A673 (cell line): ENCODE measurements around the gene ZNRF3. TPM values are rescaled to one million over a fixed set of nuclear protein-coding genes. Genes with fewer than 3 reads are reported as not detected.

Experiments used
- BruUV-seq: library from RNA; stranded (reverse); fragments of 400-500 nt; replicated peaks from 2 replicates; lab custom pipeline; 2021; lab: Mats Ljungman, UMichigan
- CTCF ChIA-PET: fragments of 300-600 bp; sonication (Branson Sonifier 250); formaldehyde crosslinking; loops from one replicate; lab custom pipeline; 2022; ENCODE audit warnings: antibody characterized with exemption; lab: Charles Lee
- POLR2A ChIA-PET: fragments of 300-600 bp; sonication (Branson Sonifier 250); formaldehyde crosslinking; loops from one replicate; lab custom pipeline; 2022; ENCODE audit warnings: antibody characterized with exemption; ENCODE audit not compliant: low non-redundant PET; lab: Charles Lee
- DNase-seq: peaks from one replicate; pipeline ENCODE4 v3.0.0-alpha.2; 2015; ENCODE audit warnings: low spot score
- H3K27ac ChIP-seq: fragments of 200-600 bp; sonication (generic); 2 replicates; pipeline ENCODE4 v1.5.1; 2016; ENCODE audit warnings: mixed run types, low read depth, mild to moderate bottlenecking, mixed read lengths, antibody characterized with exemption, low read length; ENCODE audit not compliant: poor library complexity, severe bottlenecking
- H3K27me3 ChIP-seq: fragments of 200-600 bp; sonication (generic); replicated peaks from 2 replicates; pipeline ENCODE4 v1.6.1; 2017; ENCODE audit warnings: mixed run types, low read depth, mild to moderate bottlenecking, mixed read lengths, antibody characterized with exemption, low read length; ENCODE audit not compliant: insufficient read depth, poor library complexity
- H3K36me3 ChIP-seq: fragments of 200-600 bp; sonication (generic); 2 replicates; pipeline ENCODE4 v1.6.1; 2016; ENCODE audit warnings: mixed run types, mild to moderate bottlenecking, mixed read lengths, antibody characterized with exemption, low read length; ENCODE audit not compliant: insufficient read depth, poor library complexity, severe bottlenecking
- H3K4me1 ChIP-seq: fragments of 200-600 bp; sonication (generic); 2 replicates; pipeline ENCODE4 v1.6.1; 2017; ENCODE audit warnings: mixed run types, mild to moderate bottlenecking, mixed read lengths, antibody characterized with exemption, low read length; ENCODE audit not compliant: insufficient read depth, poor library complexity, severe bottlenecking
- H3K4me3 ChIP-seq: fragments of 200-600 bp; sonication (generic); 2 replicates; pipeline ENCODE4 v1.5.1; 2016; ENCODE audit warnings: low read depth, mixed run types, mild to moderate bottlenecking, mixed read lengths, low read length; ENCODE audit not compliant: poor library complexity, severe bottlenecking
- H3K9me3 ChIP-seq: fragments of 200-600 bp; sonication (generic); 2 replicates; pipeline ENCODE4 v1.6.1; 2016; ENCODE audit warnings: mixed run types, low read depth, mild to moderate bottlenecking, mixed read lengths, antibody characterized with exemption, low read length; ENCODE audit not compliant: poor library complexity, severe bottlenecking
- CTCF ChIP-seq: fragments of 300-800, 200-600 bp; sonication (generic); conservative IDR thresholded peaks from 2 replicates; pipeline ENCODE4 v1.5.1; 2017; ENCODE audit warnings: low read depth, mild to moderate bottlenecking, antibody characterized with exemption, low read length, moderate library complexity, mixed read lengths
- EZH2 ChIP-seq: fragments of 200-600 bp; sonication (generic); IDR thresholded peaks from 2 replicates; pipeline ENCODE4 v1.6.1; 2017; ENCODE audit warnings: borderline replicate concordance, low read depth, mild to moderate bottlenecking, mixed read lengths, antibody characterized with exemption, low read length; ENCODE audit not compliant: poor library complexity, severe bottlenecking
- intact Hi-C: fragments of 100-400 bp; cut with micrococcal nuclease; formaldehyde crosslinking; loops from one replicate; pipeline ENCODE4 v1.10.0; 2022; ENCODE audit not compliant: unreplicated experiment
- total RNA-seq: library from RNA; stranded (reverse); gene quantifications from 2 replicates; pipeline ENCODE4 v1.2.3, GENCODE V29; 2021

The ZNRF3 gene
- total RNA-seq, 1 experiment from 2014 or later, result 11.9 TPM

- DNase-seq, result no peak
- no TSS peak for BruUV-seq
- no peaks in the 10 kb centered on the region for H3K36me3 ChIP-seq
- H3K9me3 ChIP-seq, result no peaks in the 10 kb centered on the region
- no peak overlapping the region for H3K27ac ChIP-seq
- peaks cover 13% of the 10 kb centered on the region for H3K4me1 ChIP-seq
- intact Hi-C loops, result no loop called here
- ChIA-PET POLR2A (no interaction called here), CTCF (no interaction called here)
- no peak overlapping the region for H3K4me3 ChIP-seq
- H3K27me3 ChIP-seq, result no peaks in the 10 kb centered on the region
- TF ChIP-seq CTCF (no peak), EZH2 (no peak)
These were observed 4.5 kb downstream of the ZNRF3 start for GRCh38 chr22:28887725-28888459.

- H3K27ac ChIP-seq, result no peak overlapping the region
- BruUV-seq, result no TSS peak
- intact Hi-C loops, result no loop called here
- no peak overlapping the region for H3K4me3 ChIP-seq
- CTCF ChIA-PET, result no interaction called here
- H3K27me3 ChIP-seq, result no peaks in the 10 kb centered on the region
- no peaks in the 10 kb centered on the region for H3K36me3 ChIP-seq
- TF ChIP-seq CTCF, result no peak
- TF ChIP-seq EZH2, result no peak
- no peaks in the 10 kb centered on the region for H3K9me3 ChIP-seq
- DNase-seq, result no peak
- peaks cover 11% of the 10 kb centered on the region for H3K4me1 ChIP-seq
- POLR2A ChIA-PET, result no interaction called here
These were observed 6.2 kb downstream of the ZNRF3 start for GRCh38 chr22:28889478-28890024.

- Histone ChIP-seq H3K27me3 (no peaks in the 10 kb centered on the region), H3K4me3 (no peak overlapping the region), H3K9me3 (no peaks in the 10 kb centered on the region), H3K4me1 (peaks cover under 1% of the 10 kb centered on the region), H3K36me3 (no peaks in the 10 kb centered on the region), H3K27ac (no peak overlapping the region)
- TF ChIP-seq EZH2, result no peak
- no peak for TF ChIP-seq CTCF
- ChIA-PET CTCF (no interaction called here), POLR2A (no interaction called here)
- intact Hi-C loops, result no loop called here
- no peak for DNase-seq
- no TSS peak for BruUV-seq
These were observed 7.9 kb downstream of the ZNRF3 start for GRCh38 chr22:28891156-28891733.
